GM18867 (cell line): ENCODE results near the gene TGM1.
"Not testable (repeated sequence)": the region's sequence is repeated elsewhere in the genome, so short reads cannot be mapped to it uniquely, and the experiment has no call there.

Source experiments
- ATAC-seq: cut with Tn5 transposase; IDR thresholded peaks from one replicate; pipeline ENCODE4 v1.9.1; 2021; ENCODE audit warnings: mild to moderate bottlenecking, moderate library complexity; ENCODE audit not compliant: unreplicated experiment

Gene TGM1

GRCh38 chr14:24207625-24208024, 55.4 kb downstream of the TGM1 start:
- no peak for ATAC-seq

- ATAC-seq: no peak
These were observed 55.8 kb downstream of the TGM1 start for GRCh38 chr14:24207104-24207551.

- ATAC-seq: no peak
These were observed 56.5 kb downstream of the TGM1 start for GRCh38 chr14:24206260-24207103.

GRCh38 chr14:24204163-24205146, 58.5 kb downstream of the TGM1 start:
- ATAC-seq: no peak

- ATAC-seq: not testable (repeated sequence)
These were observed 59.6 kb downstream of the TGM1 start for GRCh38 chr14:24203249-24203886.

- not testable (repeated sequence) for ATAC-seq
These were observed 60.4 kb downstream of the TGM1 start for GRCh38 chr14:24202538-24202937.
